SU-DHL-6 (cell line): Measurements from ENCODE around the gene LRRN4CL.

Experiments
- H2AFZ ChIP-seq: fragments of 200-600 bp; sonication (generic); 2 replicates; pipeline ENCODE4 v1.6.1; 2014; ENCODE audit warnings: low read depth, mild to moderate bottlenecking, moderate library complexity, mixed read lengths, antibody characterized with exemption, low read length; ENCODE audit not compliant: severe bottlenecking
- H3F3A ChIP-seq: fragments of 200-600 bp; shearing (Covaris generic); 2 replicates; pipeline ENCODE4 v1.6.0; 2016; ENCODE audit warnings: antibody characterized with exemption, mild to moderate bottlenecking; ENCODE audit not compliant: insufficient read depth
- H3K27ac ChIP-seq: fragments of 200-600 bp; sonication (generic); 2 replicates; pipeline ENCODE4 v1.5.1; 2016; ENCODE audit warnings: low read depth, mild to moderate bottlenecking, low read length, moderate library complexity, mixed read lengths
- H3K27me3 ChIP-seq: fragments of 200-600 bp; sonication (generic), shearing (Covaris generic); 2 replicates; pipeline ENCODE4 v1.6.0; 2014; ENCODE audit warnings: mild to moderate bottlenecking, low read length
- H3K36me3 ChIP-seq: fragments of 200-600 bp; sonication (generic); 2 replicates; pipeline ENCODE4 v1.6.1; 2014; ENCODE audit warnings: mild to moderate bottlenecking, low read length, mixed read lengths
- H3K4me2 ChIP-seq: fragments of 300-600, 200-600 bp; shearing (Covaris generic), sonication (generic); 2 replicates; pipeline ENCODE4 v1.6.0; 2014; ENCODE audit warnings: low read length, low read depth, mild to moderate bottlenecking; ENCODE audit not compliant: poor library complexity, severe bottlenecking
- H3K4me3 ChIP-seq: fragments of 200-600 bp; sonication (generic); 2 replicates; pipeline ENCODE4 v1.5.1; 2014; ENCODE audit warnings: antibody characterized with exemption, low read length, mild to moderate bottlenecking, mixed read lengths; ENCODE audit not compliant: insufficient read depth, poor library complexity, severe bottlenecking
- H3K79me2 ChIP-seq: fragments of 200-600 bp; sonication (generic); 2 replicates; pipeline ENCODE4 v1.6.1; 2014; ENCODE audit warnings: mild to moderate bottlenecking, low read length, moderate library complexity; ENCODE audit not compliant: insufficient read depth
- H3K9ac ChIP-seq: fragments of 200-600 bp; sonication (generic); 2 replicates; pipeline ENCODE4 v1.7.0; 2014; ENCODE audit warnings: mild to moderate bottlenecking, low read length
- H3K9me2 ChIP-seq: fragments of 200-600 bp; sonication (generic); replicated peaks from 2 replicates; pipeline ENCODE4 v1.6.1; 2014; ENCODE audit warnings: low read length; ENCODE audit not compliant: insufficient read depth
- H3K9me3 ChIP-seq: fragments of 200-600 bp; sonication (generic); 2 replicates; pipeline ENCODE4 v1.6.1; 2014; ENCODE audit warnings: low read length, mixed read lengths; ENCODE audit not compliant: insufficient read depth
- H4K20me1 ChIP-seq: fragments of 200-600 bp; sonication (generic); 2 replicates; pipeline ENCODE4 v1.6.1; 2014; ENCODE audit warnings: low read depth, mild to moderate bottlenecking, antibody characterized with exemption, low read length, moderate library complexity, mixed read lengths
- EZH2phosphoT487 ChIP-seq: fragments of 200-600 bp; sonication (generic), shearing (Covaris generic); conservative IDR thresholded peaks from 2 replicates; pipeline ENCODE4 v1.6.1; 2018; ENCODE audit warnings: mild to moderate bottlenecking, antibody characterized with exemption, low read length, moderate library complexity, mixed read lengths
- TF ChIP-seq, protein P1 (sequence below): fragments of 200-600 bp; sonication (generic); IDR thresholded peaks from one replicate; pipeline ENCODE4 v1.5.1; 2017; ENCODE audit warnings: antibody characterized with exemption, mild to moderate bottlenecking, low read length, moderate library complexity; ENCODE audit not compliant: insufficient read depth, poor library complexity, severe bottlenecking

The LRRN4CL gene

DNA sequence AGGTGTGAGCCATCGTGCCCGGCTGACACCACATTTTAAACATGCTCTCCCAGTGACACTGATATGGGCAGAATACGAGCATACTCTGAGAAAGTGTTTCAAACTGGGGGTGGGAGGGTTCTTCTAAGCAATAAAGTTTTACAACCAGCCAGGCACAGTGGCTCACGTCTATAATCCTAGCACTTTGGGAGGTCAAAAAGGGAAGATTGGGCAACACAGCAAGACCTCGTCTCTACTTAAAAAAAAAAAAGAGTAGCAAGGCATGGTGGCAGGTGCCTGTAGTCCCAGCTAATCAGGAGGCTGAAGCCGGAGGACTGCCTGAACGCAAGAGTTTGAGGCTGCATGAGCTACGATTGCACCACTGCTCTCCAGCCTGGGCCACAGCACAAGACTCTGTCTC lies 45.1 kb downstream of the LRRN4CL start:
- H3K27me3 ChIP-seq, result no peaks in the 10 kb centered on the region
- no peaks in the 10 kb centered on the region for H3K9me2 ChIP-seq
- peaks cover 4% of the 10 kb centered on the region for H3F3A ChIP-seq
- no peaks in the 10 kb centered on the region for H3K9me3 ChIP-seq
- no peaks in the 10 kb centered on the region for H3K36me3 ChIP-seq
- H3K4me3 ChIP-seq, result no peak overlapping the region
- no peak overlapping the region for H3K9ac ChIP-seq
- no peaks in the 10 kb centered on the region for H4K20me1 ChIP-seq
- H3K79me2 ChIP-seq, result peaks cover 57% of the 10 kb centered on the region
- H3K27ac ChIP-seq, result no peak overlapping the region
- no peak for TF ChIP-seq EZH2phosphoT487
- TF ChIP-seq, protein P1, sequence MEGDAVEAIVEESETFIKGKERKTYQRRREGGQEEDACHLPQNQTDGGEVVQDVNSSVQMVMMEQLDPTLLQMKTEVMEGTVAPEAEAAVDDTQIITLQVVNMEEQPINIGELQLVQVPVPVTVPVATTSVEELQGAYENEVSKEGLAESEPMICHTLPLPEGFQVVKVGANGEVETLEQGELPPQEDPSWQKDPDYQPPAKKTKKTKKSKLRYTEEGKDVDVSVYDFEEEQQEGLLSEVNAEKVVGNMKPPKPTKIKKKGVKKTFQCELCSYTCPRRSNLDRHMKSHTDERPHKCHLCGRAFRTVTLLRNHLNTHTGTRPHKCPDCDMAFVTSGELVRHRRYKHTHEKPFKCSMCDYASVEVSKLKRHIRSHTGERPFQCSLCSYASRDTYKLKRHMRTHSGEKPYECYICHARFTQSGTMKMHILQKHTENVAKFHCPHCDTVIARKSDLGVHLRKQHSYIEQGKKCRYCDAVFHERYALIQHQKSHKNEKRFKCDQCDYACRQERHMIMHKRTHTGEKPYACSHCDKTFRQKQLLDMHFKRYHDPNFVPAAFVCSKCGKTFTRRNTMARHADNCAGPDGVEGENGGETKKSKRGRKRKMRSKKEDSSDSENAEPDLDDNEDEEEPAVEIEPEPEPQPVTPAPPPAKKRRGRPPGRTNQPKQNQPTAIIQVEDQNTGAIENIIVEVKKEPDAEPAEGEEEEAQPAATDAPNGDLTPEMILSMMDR, result no peak
- no peak overlapping the region for H2AFZ ChIP-seq
- H3K4me2 ChIP-seq, result no peak overlapping the region
